Right atrium auricular region (tissue), 2 donors: Measurements from ENCODE around the gene SPG21. TPM values are rescaled to one million over a fixed set of nuclear protein-coding genes. Genes with fewer than 3 reads are reported as not detected.

Source experiments
- DNase-seq: peaks from one replicate; pipeline ENCODE4 v3.0.0-alpha.2; 2019; ENCODE audit warnings: low spot score
- H3K27ac ChIP-seq, 2 donors: fragments of 200-600 bp; sonication (generic); 1 replicate in 1 of 2; 2 replicates in 1 of 2; pipeline ENCODE4 v1.5.1; 2016 to 2019
- H3K27me3 ChIP-seq, 2 donors: fragments of 200-600 bp; sonication (generic); one replicate each; pipeline versions ENCODE4 v1.5.1 to v1.6.0; 2017 to 2019
- H3K36me3 ChIP-seq: fragments of 200-600 bp; sonication (generic); one replicate; pipeline ENCODE4 v1.5.1; 2016
- H3K4me1 ChIP-seq, 2 donors: fragments of 200-600 bp; sonication (generic); one replicate each; pipeline versions ENCODE4 v1.5.1 to v1.6.0; 2017 to 2019
- H3K4me3 ChIP-seq, 2 donors: fragments of 200-600 bp; sonication (generic); 1 replicate in 1 of 2; 2 replicates in 1 of 2; pipeline ENCODE4 v1.5.1; 2017 to 2019; ENCODE audit warnings: mild to moderate bottlenecking in 1 of 2, moderate library complexity in 1 of 2
- H3K9me3 ChIP-seq, 2 donors: fragments of 200-600 bp; sonication (generic); one replicate each; pipeline ENCODE4 v1.5.1; 2019
- CTCF ChIP-seq, 2 donors: fragments of 200-600 bp; sonication (generic); IDR thresholded peaks; one replicate each; pipeline ENCODE4 v1.5.1; 2019; ENCODE audit warnings: antibody characterized with exemption in 2 of 2
- total RNA-seq, 2 donors: library from RNA; depleted of rRNA; stranded (reverse); fragments of >200 nt; gene quantifications; one replicate each; pipeline ENCODE4 v1.1.0, GENCODE V29; 2016

SPG21 gene
- total RNA-seq, 2 donors from 2014 or later, result 48.8 to 52.8 TPM

- TF ChIP-seq CTCF (IDR thresholded peaks at IDR 0.05), result no peak
- Histone ChIP-seq H3K9me3 (no peaks in the 10 kb centered on the region), H3K4me1 (no peaks in the 10 kb centered on the region), H3K27ac (no peak overlapping the region), H3K27me3 (no peaks in the 10 kb centered on the region), H3K4me3 (no peak overlapping the region), H3K36me3 (peaks cover 76% of the 10 kb centered on the region)
- no peak for DNase-seq
These were observed 30.6 kb downstream of the SPG21 start for GRCh38 chr15:64959128-64959527.

GRCh38 chr15:64954395-64954794 lies 35.3 kb downstream of the SPG21 start:
- no peaks in the 10 kb centered on the region for H3K4me1 ChIP-seq
- no peak overlapping the region for H3K4me3 ChIP-seq
- no peaks in the 10 kb centered on the region for H3K9me3 ChIP-seq
- no peaks in the 10 kb centered on the region for H3K27me3 ChIP-seq
- H3K27ac ChIP-seq, result no peak overlapping the region
- DNase-seq, result no peak
- peaks cover 30% of the 10 kb centered on the region for H3K36me3 ChIP-seq
- TF ChIP-seq CTCF (IDR thresholded peaks at IDR 0.05), result no peak

GRCh38 chr15:64951777-64952418 lies 37.8 kb downstream of the SPG21 start:
- Histone ChIP-seq H3K27me3 (no peaks in the 10 kb centered on the region), H3K4me3 (no peak overlapping the region), H3K4me1 (no peaks in the 10 kb centered on the region), H3K36me3 (peaks cover 15% of the 10 kb centered on the region), H3K9me3 (no peaks in the 10 kb centered on the region), H3K27ac (no peak overlapping the region)
- DNase-seq, result no peak
- TF ChIP-seq CTCF (IDR thresholded peaks at IDR 0.05), result no peak

- H3K27me3 ChIP-seq, result no peaks in the 10 kb centered on the region
- no peak for TF ChIP-seq CTCF (IDR thresholded peaks at IDR 0.05)
- peaks cover 9% of the 10 kb centered on the region for H3K36me3 ChIP-seq
- H3K27ac ChIP-seq, result no peak overlapping the region
- H3K4me1 ChIP-seq, result no peaks in the 10 kb centered on the region
- no peak overlapping the region for H3K4me3 ChIP-seq
- no peak for DNase-seq
- no peaks in the 10 kb centered on the region for H3K9me3 ChIP-seq
These were observed 38.8 kb downstream of the SPG21 start for GRCh38 chr15:64950888-64951287.

GRCh38 chr15:64949383-64950186 lies 40.1 kb downstream of the SPG21 start:
- TF ChIP-seq CTCF (IDR thresholded peaks at IDR 0.05), result no peak
- Histone ChIP-seq H3K4me1 (no peaks in the 10 kb centered on the region), H3K27me3 (no peaks in the 10 kb centered on the region), H3K36me3 (no peaks in the 10 kb centered on the region), H3K9me3 (no peaks in the 10 kb centered on the region), H3K27ac (no peak overlapping the region), H3K4me3 (no peak overlapping the region)
- no peak for DNase-seq
